HG02973 (cell line): ENCODE measurements around the gene IZUMO4.

Source experiments
- ATAC-seq: cut with Tn5 transposase; IDR thresholded peaks from one replicate; pipeline ENCODE4 v1.9.1; 2021; ENCODE audit warnings: moderate library complexity; ENCODE audit not compliant: unreplicated experiment

IZUMO4 gene

GRCh38 chr19:2103045-2103707, 6.5 kb downstream of the IZUMO4 start:
- ATAC-seq: no peak

- no peak for ATAC-seq
Observed at GRCh38 chr19:2108251-2109016, 11.7 kb downstream of the IZUMO4 start.

- ATAC-seq: no peak
Observed at GRCh38 chr19:2109046-2109864, 12.5 kb downstream of the IZUMO4 start.

- no peak for ATAC-seq
Observed at GRCh38 chr19:2110822-2111221, 14.1 kb downstream of the IZUMO4 start.

GRCh38 chr19:2111425-2111824, 14.7 kb downstream of the IZUMO4 start:
- no peak for ATAC-seq

GRCh38 chr19:2111886-2112285, 15.2 kb downstream of the IZUMO4 start:
- ATAC-seq: no peak

- no peak for ATAC-seq
Observed at GRCh38 chr19:2112516-2113320, 16.0 kb downstream of the IZUMO4 start.

GRCh38 chr19:2113439-2114211, 16.9 kb downstream of the IZUMO4 start:
- no peak for ATAC-seq

- no peak for ATAC-seq
Observed at GRCh38 chr19:2114218-2114617, 17.5 kb downstream of the IZUMO4 start.

GRCh38 chr19:2114821-2115220, 18.1 kb downstream of the IZUMO4 start:
- ATAC-seq: no peak

- ATAC-seq: no peak
Observed at GRCh38 chr19:2115324-2115723, 18.6 kb downstream of the IZUMO4 start.

- ATAC-seq: no peak
Observed at GRCh38 chr19:2115911-2116426, 19.3 kb downstream of the IZUMO4 start.

- no peak for ATAC-seq
Observed at GRCh38 chr19:2116507-2116906, 19.8 kb downstream of the IZUMO4 start.

- no peak for ATAC-seq
Observed at GRCh38 chr19:2117215-2117960, 20.7 kb downstream of the IZUMO4 start.

- ATAC-seq: no peak
Observed at GRCh38 chr19:2118438-2118837, 21.7 kb downstream of the IZUMO4 start.

- no peak for ATAC-seq
Observed at GRCh38 chr19:2119921-2120785, 23.4 kb downstream of the IZUMO4 start.

- no peak for ATAC-seq
Observed at GRCh38 chr19:2120821-2121220, 24.1 kb downstream of the IZUMO4 start.

- no peak for ATAC-seq
Observed at GRCh38 chr19:2121416-2122051, 24.8 kb downstream of the IZUMO4 start.
